SU-DHL-6 (cell line): ENCODE measurements around the gene KRT77.

ENCODE experiments used
- H2AFZ ChIP-seq: fragments of 200-600 bp; sonication (generic); 2 replicates; pipeline ENCODE4 v1.6.1; 2014; ENCODE audit warnings: low read depth, mild to moderate bottlenecking, moderate library complexity, mixed read lengths, antibody characterized with exemption, low read length; ENCODE audit not compliant: severe bottlenecking
- H3F3A ChIP-seq: fragments of 200-600 bp; shearing (Covaris generic); 2 replicates; pipeline ENCODE4 v1.6.0; 2016; ENCODE audit warnings: antibody characterized with exemption, mild to moderate bottlenecking; ENCODE audit not compliant: insufficient read depth
- H3K27ac ChIP-seq: fragments of 200-600 bp; sonication (generic); 2 replicates; pipeline ENCODE4 v1.5.1; 2016; ENCODE audit warnings: low read depth, mild to moderate bottlenecking, low read length, moderate library complexity, mixed read lengths
- H3K27me3 ChIP-seq: fragments of 200-600 bp; sonication (generic), shearing (Covaris generic); 2 replicates; pipeline ENCODE4 v1.6.0; 2014; ENCODE audit warnings: mild to moderate bottlenecking, low read length
- H3K36me3 ChIP-seq: fragments of 200-600 bp; sonication (generic); 2 replicates; pipeline ENCODE4 v1.6.1; 2014; ENCODE audit warnings: mild to moderate bottlenecking, low read length, mixed read lengths
- H3K4me2 ChIP-seq: fragments of 300-600, 200-600 bp; shearing (Covaris generic), sonication (generic); 2 replicates; pipeline ENCODE4 v1.6.0; 2014; ENCODE audit warnings: low read length, low read depth, mild to moderate bottlenecking; ENCODE audit not compliant: poor library complexity, severe bottlenecking
- H3K4me3 ChIP-seq: fragments of 200-600 bp; sonication (generic); 2 replicates; pipeline ENCODE4 v1.5.1; 2014; ENCODE audit warnings: antibody characterized with exemption, low read length, mild to moderate bottlenecking, mixed read lengths; ENCODE audit not compliant: insufficient read depth, poor library complexity, severe bottlenecking
- H3K79me2 ChIP-seq: fragments of 200-600 bp; sonication (generic); 2 replicates; pipeline ENCODE4 v1.6.1; 2014; ENCODE audit warnings: mild to moderate bottlenecking, low read length, moderate library complexity; ENCODE audit not compliant: insufficient read depth
- H3K9ac ChIP-seq: fragments of 200-600 bp; sonication (generic); 2 replicates; pipeline ENCODE4 v1.7.0; 2014; ENCODE audit warnings: mild to moderate bottlenecking, low read length
- H3K9me2 ChIP-seq: fragments of 200-600 bp; sonication (generic); replicated peaks from 2 replicates; pipeline ENCODE4 v1.6.1; 2014; ENCODE audit warnings: low read length; ENCODE audit not compliant: insufficient read depth
- H3K9me3 ChIP-seq: fragments of 200-600 bp; sonication (generic); 2 replicates; pipeline ENCODE4 v1.6.1; 2014; ENCODE audit warnings: low read length, mixed read lengths; ENCODE audit not compliant: insufficient read depth
- H4K20me1 ChIP-seq: fragments of 200-600 bp; sonication (generic); 2 replicates; pipeline ENCODE4 v1.6.1; 2014; ENCODE audit warnings: low read depth, mild to moderate bottlenecking, antibody characterized with exemption, low read length, moderate library complexity, mixed read lengths
- EZH2phosphoT487 ChIP-seq: fragments of 200-600 bp; sonication (generic), shearing (Covaris generic); conservative IDR thresholded peaks from 2 replicates; pipeline ENCODE4 v1.6.1; 2018; ENCODE audit warnings: mild to moderate bottlenecking, antibody characterized with exemption, low read length, moderate library complexity, mixed read lengths
- TF ChIP-seq, protein P1 (sequence below): fragments of 200-600 bp; sonication (generic); IDR thresholded peaks from one replicate; pipeline ENCODE4 v1.5.1; 2017; ENCODE audit warnings: antibody characterized with exemption, mild to moderate bottlenecking, low read length, moderate library complexity; ENCODE audit not compliant: insufficient read depth, poor library complexity, severe bottlenecking

The KRT77 gene

GRCh38 chr12:52724384-52724783 is 21.1 kb upstream of the KRT77 start:
- Histone ChIP-seq H3K9ac (no peak overlapping the region), H3K4me2 (no peak overlapping the region), H3K27me3 (no peaks in the 10 kb centered on the region), H3K4me3 (no peak overlapping the region), H3K79me2 (no peaks in the 10 kb centered on the region), H3K27ac (no peak overlapping the region), H3K9me3 (no peaks in the 10 kb centered on the region), H3K36me3 (no peaks in the 10 kb centered on the region), H3K9me2 (no peaks in the 10 kb centered on the region), H2AFZ (no peak overlapping the region), H4K20me1 (no peaks in the 10 kb centered on the region), H3F3A (no peaks in the 10 kb centered on the region)
- TF ChIP-seq EZH2phosphoT487, result no peak
- TF ChIP-seq, protein P1, sequence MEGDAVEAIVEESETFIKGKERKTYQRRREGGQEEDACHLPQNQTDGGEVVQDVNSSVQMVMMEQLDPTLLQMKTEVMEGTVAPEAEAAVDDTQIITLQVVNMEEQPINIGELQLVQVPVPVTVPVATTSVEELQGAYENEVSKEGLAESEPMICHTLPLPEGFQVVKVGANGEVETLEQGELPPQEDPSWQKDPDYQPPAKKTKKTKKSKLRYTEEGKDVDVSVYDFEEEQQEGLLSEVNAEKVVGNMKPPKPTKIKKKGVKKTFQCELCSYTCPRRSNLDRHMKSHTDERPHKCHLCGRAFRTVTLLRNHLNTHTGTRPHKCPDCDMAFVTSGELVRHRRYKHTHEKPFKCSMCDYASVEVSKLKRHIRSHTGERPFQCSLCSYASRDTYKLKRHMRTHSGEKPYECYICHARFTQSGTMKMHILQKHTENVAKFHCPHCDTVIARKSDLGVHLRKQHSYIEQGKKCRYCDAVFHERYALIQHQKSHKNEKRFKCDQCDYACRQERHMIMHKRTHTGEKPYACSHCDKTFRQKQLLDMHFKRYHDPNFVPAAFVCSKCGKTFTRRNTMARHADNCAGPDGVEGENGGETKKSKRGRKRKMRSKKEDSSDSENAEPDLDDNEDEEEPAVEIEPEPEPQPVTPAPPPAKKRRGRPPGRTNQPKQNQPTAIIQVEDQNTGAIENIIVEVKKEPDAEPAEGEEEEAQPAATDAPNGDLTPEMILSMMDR, result no peak

- Histone ChIP-seq H3K9me3 (no peaks in the 10 kb centered on the region), H2AFZ (no peak overlapping the region), H3K27me3 (no peaks in the 10 kb centered on the region), H4K20me1 (no peaks in the 10 kb centered on the region), H3K79me2 (no peaks in the 10 kb centered on the region), H3F3A (no peaks in the 10 kb centered on the region), H3K36me3 (no peaks in the 10 kb centered on the region), H3K27ac (no peak overlapping the region), H3K4me2 (no peak overlapping the region), H3K9me2 (no peaks in the 10 kb centered on the region), H3K4me3 (no peak overlapping the region), H3K9ac (no peak overlapping the region)
- TF ChIP-seq, protein P1, result no peak
- no peak for TF ChIP-seq EZH2phosphoT487
Measured at GRCh38 chr12:52722680-52723079, 19.4 kb upstream of the KRT77 start.

- Histone ChIP-seq H3K4me3 (no peak overlapping the region), H3K36me3 (no peaks in the 10 kb centered on the region), H2AFZ (no peak overlapping the region), H3K4me2 (no peak overlapping the region), H3K79me2 (no peaks in the 10 kb centered on the region), H3K27me3 (no peaks in the 10 kb centered on the region), H3K27ac (no peak overlapping the region), H3F3A (no peaks in the 10 kb centered on the region), H3K9me3 (no peaks in the 10 kb centered on the region), H3K9me2 (no peaks in the 10 kb centered on the region), H3K9ac (no peak overlapping the region), H4K20me1 (no peaks in the 10 kb centered on the region)
- TF ChIP-seq, protein P1, result no peak
- TF ChIP-seq EZH2phosphoT487, result no peak
Measured at GRCh38 chr12:52721838-52722470, 18.6 kb upstream of the KRT77 start.
